OCI-M2 (cell line): Measurements from ENCODE around the gene STEEP1.

Experiments used
- DNase-seq: peaks from one replicate; lab custom pipeline; 2025; ENCODE audit not compliant: unreplicated experiment; lab: John Stamatoyannopoulos, UW

Gene STEEP1

DNA sequence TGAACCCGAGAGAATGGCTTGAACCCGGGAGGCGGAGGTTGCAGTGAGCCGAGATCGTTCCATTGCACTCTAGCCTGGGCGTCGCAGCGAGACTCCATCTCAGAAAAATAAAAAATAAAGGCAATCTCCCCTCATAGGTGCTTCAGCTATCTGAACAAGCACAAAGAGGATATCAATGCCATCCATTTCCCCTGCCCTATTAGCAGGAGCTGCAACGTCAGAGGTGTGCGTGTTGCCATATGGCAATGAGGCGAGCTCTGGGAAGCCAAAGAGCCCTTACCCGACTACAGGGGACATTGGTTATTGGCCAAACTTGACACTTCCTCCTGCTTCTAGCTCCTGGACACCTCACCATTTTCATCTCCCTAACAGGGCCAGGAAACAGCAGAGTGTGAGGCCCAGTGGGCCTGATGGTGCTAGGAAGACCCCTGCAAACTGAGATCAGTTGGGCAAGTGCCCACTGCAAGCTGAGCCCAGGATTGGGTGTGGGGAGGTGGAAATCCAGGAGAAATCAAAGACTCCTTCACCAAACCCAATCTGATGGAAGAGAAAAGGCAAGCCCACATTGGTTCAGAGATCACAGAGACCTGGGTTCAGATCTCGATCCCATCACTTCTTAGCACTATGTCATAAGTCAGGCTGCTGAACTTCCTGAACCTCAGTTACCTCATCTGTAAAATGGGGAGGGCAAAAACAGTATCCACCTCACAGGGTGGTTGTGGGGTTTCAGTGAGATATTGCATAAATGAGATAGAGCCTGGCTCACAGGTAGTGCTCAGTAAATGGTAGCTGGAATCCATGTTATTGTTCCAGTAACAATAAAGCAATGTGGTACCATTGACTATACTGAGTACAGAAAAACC lies 75.8 kb downstream of the STEEP1 start:
- DNase-seq, result no peak

DNA sequence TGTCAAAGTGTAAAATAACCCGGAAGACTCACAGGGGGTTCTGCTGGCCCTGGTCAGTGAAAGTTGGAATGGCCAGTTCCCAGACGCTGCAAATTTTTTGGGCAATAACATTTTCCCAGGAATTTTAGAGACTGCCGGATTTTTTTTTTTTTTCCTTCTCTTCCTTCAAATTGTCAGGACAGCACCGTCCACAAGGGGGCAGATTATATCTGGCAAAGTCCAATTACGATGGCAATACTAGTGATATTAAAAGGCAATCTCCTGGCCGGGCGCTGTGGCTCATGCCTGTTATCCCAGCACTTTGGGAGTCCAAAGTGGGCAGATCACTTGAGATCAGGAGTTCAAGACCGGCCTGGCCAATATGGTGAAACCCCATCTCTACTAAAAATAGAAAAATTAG lies 76.5 kb downstream of the STEEP1 start:
- DNase-seq, result no peak
